Psoas muscle (tissue), 8 donors: Measurements from ENCODE around the gene KIF11. TPM values are rescaled to one million over a fixed set of nuclear protein-coding genes. Genes with fewer than 3 reads are reported as not detected.

Experiments used
- ATAC-seq, 4 donors: fragments of 200-7000 bp; cut with Tn5 transposase; one replicate each; pipeline ENCODE4 v1.9.1; 2020; ENCODE audit warnings: moderate library complexity in 3 of 4, mild to moderate bottlenecking in 2 of 4
- DNase-seq, 2 donors: peaks; one replicate each; pipeline ENCODE4 v3.0.0-alpha.2; 2020
- H3K27ac ChIP-seq: fragments of 200-600 bp; one replicate; pipeline ENCODE4 v1.8.0; 2022
- H3K27me3 ChIP-seq, 3 donors: fragments of 200-600 bp in 1 of 3; one replicate each; pipeline versions ENCODE4 v1.6.1 to v1.8.0; 2013 to 2022; ENCODE audit warnings: low read length in 2 of 3, mild to moderate bottlenecking in 2 of 3, moderate library complexity in 1 of 3; ENCODE audit not compliant: insufficient read depth in 3 of 3
- H3K36me3 ChIP-seq, 2 donors: fragments of 200-600 bp in 1 of 2; one replicate each; pipeline versions ENCODE4 v1.6.1 to v1.8.0; 2013 to 2022; ENCODE audit warnings: low read depth in 1 of 2, mild to moderate bottlenecking in 1 of 2, moderate library complexity in 1 of 2; ENCODE audit not compliant: insufficient read depth in 1 of 2
- H3K4me1 ChIP-seq: fragments of 200-600 bp; one replicate; pipeline ENCODE4 v1.8.0; 2022
- H3K4me3 ChIP-seq: fragments of 200-600 bp; one replicate; pipeline ENCODE4 v1.8.0; 2022; ENCODE audit warnings: mild to moderate bottlenecking
- H3K9me3 ChIP-seq: fragments of 200-600 bp; one replicate; pipeline ENCODE4 v1.8.0; 2022
- WGBS, 3 donors: extraction: QIAGEN DNeasy Blood & Tissue Kit; methylation state at CpG; one replicate each; pipeline versions ENCODE4 v1.1.6 to v1.1.7; 2013; 5-methylcytosine and 5-hydroxymethylcytosine counted together
- intact Hi-C, 2 donors: fragments of 100-400 bp; cut with DNase I; formaldehyde crosslinking; loops; one replicate each; pipeline versions ENCODE4 v1.11.0 to v1.14.2; 2022
- polyA plus RNA-seq, 3 donors: library from polyadenylated mRNA; stranded (reverse); fragments of 200-250 nt; gene quantifications; one replicate each; pipeline ENCODE4 v1.2.3, GENCODE V29; 2013
- total RNA-seq, 4 donors: library from RNA; stranded (reverse); fragmentation: NEBNext Ultra II Directional in 2 of 4; extraction: Animal tissue kit (Norgen Biotek cat#: 25700) in 2 of 4; gene quantifications; one replicate each; pipeline versions ENCODE4 v1.2.1 to v1.2.4, GENCODE V29; 2021 to 2023
- TF ChIP-seq, protein P1 (sequence below): fragments of 200-600 bp; IDR thresholded peaks from one replicate; pipeline ENCODE4 v1.8.0; 2022; ENCODE audit warnings: antibody characterized with exemption
- donor health status: healthy with polysubstance abuse.
- donor health status: DM: no; HTN: no; CAD: no; lungs with moderate emphysema.
- donor health status: Bipolar disorder and iron deficiency.
- donor health status: healthy.
- donor health status: DM: yes; HTN: yes; CAD: no.
- donor health status: DM: no; HTN: no; CAD: no.
- donor health status: DM: no; HTN: no; CAD: no.
- donor health status: DM: yes; HTN: yes; CAD: no.

KIF11 gene
- total and polyA plus RNA-seq, 7 donors = 0.08 to 0.40 (median 0.23) TPM

DNA sequence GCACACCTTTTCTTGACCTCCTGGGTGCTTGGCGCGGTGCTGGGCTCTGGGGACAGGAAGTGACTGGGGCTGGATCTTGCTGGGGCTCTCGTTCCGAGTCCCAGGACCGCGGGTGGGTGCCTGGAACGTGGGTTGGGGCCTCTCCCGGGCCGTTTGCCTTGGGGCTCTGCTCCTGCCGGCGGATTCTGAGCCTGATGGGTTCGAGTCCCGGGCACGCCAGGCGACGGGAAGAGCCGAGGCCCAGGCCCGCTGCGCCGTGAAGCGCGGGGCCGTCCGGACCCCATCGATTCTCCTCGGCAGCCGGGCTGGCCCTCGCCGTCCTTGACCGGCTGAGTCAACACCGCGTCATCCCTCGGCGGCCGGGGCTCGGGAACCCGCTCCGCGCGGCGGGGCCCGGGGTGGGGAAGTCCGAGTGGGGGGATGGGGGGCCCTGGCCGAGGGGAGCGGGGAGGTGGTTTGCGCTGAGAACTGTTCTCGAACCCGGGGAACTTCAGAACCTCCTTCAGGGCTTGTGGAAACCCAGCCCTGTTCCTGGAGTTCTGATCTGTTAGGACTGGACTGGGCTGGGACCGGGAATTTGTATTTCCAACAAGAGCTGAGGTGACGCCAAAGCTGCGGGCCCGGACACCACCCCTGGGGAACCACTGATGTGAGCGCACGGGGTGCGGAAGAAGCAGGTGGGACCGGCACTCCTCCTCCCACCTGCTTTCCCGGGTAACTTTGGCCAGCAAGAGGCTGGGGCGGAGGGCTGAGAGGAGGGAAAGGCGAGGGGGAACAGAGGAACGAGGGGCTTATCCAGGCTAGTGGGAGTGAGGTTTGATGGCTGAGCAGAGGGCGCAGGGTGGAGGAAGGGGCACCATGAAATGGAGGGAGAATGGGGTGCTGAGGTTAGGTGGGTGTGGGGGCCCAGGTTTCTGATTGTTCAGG, 103.0 kb downstream of the KIF11 start:
- peaks cover 0 to 10% of the 10 kb centered on the region in 2 donors for H3K36me3 ChIP-seq
- peak overlapping the region; percentile 39 for H3K4me3 ChIP-seq
- intact Hi-C loops = loop anchor here in 1 of 2 donors (10.0 kb wide), 1 partner anchor 119 kb away; no protein-coding TSS in a partner anchor
- H3K27me3 ChIP-seq = peaks cover 0 to 77% (median 21%) of the 10 kb centered on the region in 3 donors
- peak in 1 of 2 donors; percentile 31 for DNase-seq
- H3K27ac ChIP-seq = no peak overlapping the region
- peak in 2 of 4 donors; percentile 42 to 46 for ATAC-seq
- TF ChIP-seq, protein P1, sequence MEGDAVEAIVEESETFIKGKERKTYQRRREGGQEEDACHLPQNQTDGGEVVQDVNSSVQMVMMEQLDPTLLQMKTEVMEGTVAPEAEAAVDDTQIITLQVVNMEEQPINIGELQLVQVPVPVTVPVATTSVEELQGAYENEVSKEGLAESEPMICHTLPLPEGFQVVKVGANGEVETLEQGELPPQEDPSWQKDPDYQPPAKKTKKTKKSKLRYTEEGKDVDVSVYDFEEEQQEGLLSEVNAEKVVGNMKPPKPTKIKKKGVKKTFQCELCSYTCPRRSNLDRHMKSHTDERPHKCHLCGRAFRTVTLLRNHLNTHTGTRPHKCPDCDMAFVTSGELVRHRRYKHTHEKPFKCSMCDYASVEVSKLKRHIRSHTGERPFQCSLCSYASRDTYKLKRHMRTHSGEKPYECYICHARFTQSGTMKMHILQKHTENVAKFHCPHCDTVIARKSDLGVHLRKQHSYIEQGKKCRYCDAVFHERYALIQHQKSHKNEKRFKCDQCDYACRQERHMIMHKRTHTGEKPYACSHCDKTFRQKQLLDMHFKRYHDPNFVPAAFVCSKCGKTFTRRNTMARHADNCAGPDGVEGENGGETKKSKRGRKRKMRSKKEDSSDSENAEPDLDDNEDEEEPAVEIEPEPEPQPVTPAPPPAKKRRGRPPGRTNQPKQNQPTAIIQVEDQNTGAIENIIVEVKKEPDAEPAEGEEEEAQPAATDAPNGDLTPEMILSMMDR = no peak
- H3K9me3 ChIP-seq = no peaks in the 10 kb centered on the region
- peaks cover 16% of the 10 kb centered on the region for H3K4me1 ChIP-seq
- WGBS, 3 donors = 31% methylated on average over 48 to 61 of the region's 61 CpGs

GRCh38 chr10:92696606-92697383, 103.9 kb downstream of the KIF11 start:
- Histone ChIP-seq H3K27me3 (peaks cover 3 to 76% (median 13%) of the 10 kb centered on the region in 3 donors), H3K27ac (no peak overlapping the region)
- WGBS, 3 donors = 76 to 81% (median 81%) methylated on average over 7 of the region's 7 CpGs

DNA sequence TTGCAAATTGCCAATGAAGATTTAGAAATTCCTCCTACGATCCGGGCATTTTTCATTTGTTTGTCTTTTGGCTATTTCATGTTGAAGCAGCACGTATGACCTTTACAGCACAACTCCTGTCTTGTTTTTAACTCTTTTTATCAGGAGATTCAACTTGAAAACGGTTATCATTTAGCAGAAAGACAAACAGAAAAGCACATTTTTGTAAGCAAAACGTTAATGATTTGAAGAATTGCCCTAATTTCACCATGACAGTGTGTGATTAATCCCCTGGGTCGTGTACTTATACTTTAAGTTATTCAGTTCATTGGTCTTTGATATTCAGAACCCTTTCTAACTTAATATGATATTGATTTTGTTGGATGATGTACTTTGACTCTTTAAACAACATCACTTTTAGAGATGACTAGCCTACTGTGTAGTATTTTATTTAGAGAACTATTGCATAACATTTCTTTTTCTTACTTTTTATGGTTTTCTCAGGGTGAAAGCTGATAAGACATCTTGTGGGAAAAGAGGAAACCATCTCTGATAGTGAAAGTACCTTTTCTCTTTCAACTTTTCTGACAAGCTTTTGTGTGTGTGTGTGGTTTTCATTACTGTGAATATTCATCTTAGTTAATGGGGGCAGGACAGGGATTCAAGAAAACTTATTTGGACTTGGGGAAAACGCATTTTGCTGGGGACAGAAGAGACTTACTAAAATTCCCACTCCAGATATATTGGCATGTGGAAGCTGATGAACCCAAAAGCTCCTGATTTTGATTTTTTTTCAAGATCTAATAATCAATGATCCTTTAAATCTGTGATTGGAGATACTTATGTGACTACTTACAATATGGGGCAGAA, 105.0 kb downstream of the KIF11 start:
- no peaks in the 10 kb centered on the region for H3K9me3 ChIP-seq
- TF ChIP-seq, protein P1 = no peak
- WGBS, 3 donors = 58 to 65% (median 64%) methylated on average over 7 of the region's 7 CpGs
- H3K4me3 ChIP-seq = no peak overlapping the region
- no peak overlapping the region for H3K27ac ChIP-seq
- no peak for ATAC-seq
- H3K4me1 ChIP-seq = peaks cover 13% of the 10 kb centered on the region
- H3K36me3 ChIP-seq = peaks cover 0 to 10% of the 10 kb centered on the region in 2 donors
- H3K27me3 ChIP-seq = peaks cover 3 to 65% (median 7%) of the 10 kb centered on the region in 3 donors
- DNase-seq = no peak
- intact Hi-C loops = loop anchor here in 1 of 2 donors (10.0 kb wide), 1 partner anchor 117 kb away; no protein-coding TSS in a partner anchor

More at GRCh38 chr10:92696606-92697383, 103.9 kb downstream of the KIF11 start:
- intact Hi-C loops = loop anchor here in 1 of 2 donors (10.0 kb wide), 1 partner anchor 118 kb away; no protein-coding TSS in a partner anchor
- Histone ChIP-seq H3K4me3 (no peak overlapping the region), H3K4me1 (peaks cover 16% of the 10 kb centered on the region), H3K9me3 (no peaks in the 10 kb centered on the region), H3K36me3 (peaks cover 0 to 10% of the 10 kb centered on the region in 2 donors)
- TF ChIP-seq, protein P1 = no peak
- ATAC-seq (no peak), DNase-seq (no peak)

DNA sequence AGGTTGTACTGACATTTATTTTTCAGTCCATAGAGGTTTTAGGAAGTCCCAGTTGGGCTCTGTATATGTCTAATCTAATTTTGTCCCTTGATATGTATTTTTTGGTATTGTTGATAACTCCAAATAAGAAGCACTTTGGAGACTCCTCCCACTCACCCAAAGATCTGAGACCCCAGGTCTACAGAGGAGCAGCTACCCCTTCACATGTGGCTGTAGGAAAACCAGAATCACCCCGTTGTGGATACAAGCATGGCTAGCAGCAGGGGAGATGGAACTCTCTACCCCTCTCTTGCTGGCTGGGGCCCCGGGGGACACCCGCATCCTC, 106.2 kb downstream of the KIF11 start:
- no peak for ATAC-seq
- no peak for DNase-seq
- Histone ChIP-seq H3K36me3 (peaks cover 0 to 10% of the 10 kb centered on the region in 2 donors), H3K27ac (no peak overlapping the region), H3K9me3 (no peaks in the 10 kb centered on the region), H3K4me3 (peak overlapping the region; percentile 60), H3K4me1 (peaks cover 11% of the 10 kb centered on the region), H3K27me3 (peaks cover 3 to 58% (median 7%) of the 10 kb centered on the region in 3 donors)
- TF ChIP-seq, protein P1 = no peak
- intact Hi-C loops = loop anchor here in 1 of 2 donors (10.0 kb wide), 1 partner anchor 116 kb away; no protein-coding TSS in a partner anchor
- WGBS, 3 donors = 0 to 6% (median 3%) methylated on average over 3 of the region's 3 CpGs
